ENCODE results near the gene S1PR4.
"Not testable (repeated sequence)": the region's sequence is repeated elsewhere in the genome, so short reads cannot be mapped to it uniquely, and the experiment has no call there.

DNA sequence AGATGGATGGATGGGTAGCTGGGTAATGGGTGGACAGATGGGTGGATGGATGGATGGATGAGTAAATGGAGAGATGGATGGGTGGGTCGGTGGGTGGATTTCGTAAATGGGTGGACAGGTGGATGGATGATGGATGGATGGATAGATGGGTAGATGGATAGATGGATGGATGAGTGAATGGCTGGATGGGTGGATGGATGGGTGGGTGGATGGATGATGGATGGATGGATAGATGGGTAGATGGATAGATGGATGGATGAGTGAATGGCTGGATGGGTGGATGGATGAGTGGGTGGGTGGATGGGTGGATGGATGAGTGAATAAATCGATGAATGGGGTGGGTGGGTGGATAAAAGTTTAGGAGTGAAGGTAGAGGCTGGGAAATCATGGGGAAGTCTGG, 24.1 kb upstream of the S1PR4 start:
- TF ChIP-seq BHLHE40 (IDR thresholded peaks at IDR 0.05; ENCODE audit: low read length); ZFP41 (CRISPR knock-in tag; IDR thresholded peaks at IDR 0.05; ENCODE audit: borderline replicate concordance): not testable (repeated sequence)
- TF ChIP-seq, protein P1, sequence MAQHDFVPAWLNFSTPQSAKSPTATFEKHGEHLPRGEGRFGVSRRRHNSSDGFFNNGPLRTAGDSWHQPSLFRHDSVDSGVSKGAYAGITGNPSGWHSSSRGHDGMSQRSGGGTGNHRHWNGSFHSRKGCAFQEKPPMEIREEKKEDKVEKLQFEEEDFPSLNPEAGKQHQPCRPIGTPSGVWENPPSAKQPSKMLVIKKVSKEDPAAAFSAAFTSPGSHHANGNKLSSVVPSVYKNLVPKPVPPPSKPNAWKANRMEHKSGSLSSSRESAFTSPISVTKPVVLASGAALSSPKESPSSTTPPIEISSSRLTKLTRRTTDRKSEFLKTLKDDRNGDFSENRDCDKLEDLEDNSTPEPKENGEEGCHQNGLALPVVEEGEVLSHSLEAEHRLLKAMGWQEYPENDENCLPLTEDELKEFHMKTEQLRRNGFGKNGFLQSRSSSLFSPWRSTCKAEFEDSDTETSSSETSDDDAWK (CRISPR knock-in tag; IDR thresholded peaks at IDR 0.05): not testable (repeated sequence)
- TF ChIP-seq, protein P2, sequence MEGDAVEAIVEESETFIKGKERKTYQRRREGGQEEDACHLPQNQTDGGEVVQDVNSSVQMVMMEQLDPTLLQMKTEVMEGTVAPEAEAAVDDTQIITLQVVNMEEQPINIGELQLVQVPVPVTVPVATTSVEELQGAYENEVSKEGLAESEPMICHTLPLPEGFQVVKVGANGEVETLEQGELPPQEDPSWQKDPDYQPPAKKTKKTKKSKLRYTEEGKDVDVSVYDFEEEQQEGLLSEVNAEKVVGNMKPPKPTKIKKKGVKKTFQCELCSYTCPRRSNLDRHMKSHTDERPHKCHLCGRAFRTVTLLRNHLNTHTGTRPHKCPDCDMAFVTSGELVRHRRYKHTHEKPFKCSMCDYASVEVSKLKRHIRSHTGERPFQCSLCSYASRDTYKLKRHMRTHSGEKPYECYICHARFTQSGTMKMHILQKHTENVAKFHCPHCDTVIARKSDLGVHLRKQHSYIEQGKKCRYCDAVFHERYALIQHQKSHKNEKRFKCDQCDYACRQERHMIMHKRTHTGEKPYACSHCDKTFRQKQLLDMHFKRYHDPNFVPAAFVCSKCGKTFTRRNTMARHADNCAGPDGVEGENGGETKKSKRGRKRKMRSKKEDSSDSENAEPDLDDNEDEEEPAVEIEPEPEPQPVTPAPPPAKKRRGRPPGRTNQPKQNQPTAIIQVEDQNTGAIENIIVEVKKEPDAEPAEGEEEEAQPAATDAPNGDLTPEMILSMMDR (CRISPR knock-in tag; IDR thresholded peaks at IDR 0.05): not testable (repeated sequence)

Measured in HepG2 (cell line).